Measurements from ENCODE around the gene SLC9A1.

DNA sequence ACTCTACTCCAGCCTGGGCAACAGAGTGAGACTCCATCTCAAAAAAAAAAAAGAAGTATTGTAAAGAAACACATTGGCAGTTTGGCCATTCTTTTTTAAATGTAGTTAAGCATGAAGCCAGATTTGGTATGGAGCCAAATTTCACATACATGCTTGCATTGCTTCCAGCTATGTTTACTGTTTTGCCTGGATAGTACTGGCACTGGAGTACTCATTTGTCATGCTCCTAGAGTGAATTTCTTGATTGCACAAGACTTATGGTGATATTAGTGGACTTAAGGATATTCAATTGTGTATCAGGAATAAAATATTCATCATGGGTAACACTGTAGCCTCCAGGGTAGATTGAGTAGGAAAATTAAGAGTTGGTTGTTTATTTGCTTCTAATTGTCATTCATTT is 24.5 kb upstream of the SLC9A1 start:
- TF ChIP-seq ZFP3 (CRISPR knock-in tag; IDR thresholded peaks at IDR 0.05): no peak
- TF ChIP-seq, protein P1, sequence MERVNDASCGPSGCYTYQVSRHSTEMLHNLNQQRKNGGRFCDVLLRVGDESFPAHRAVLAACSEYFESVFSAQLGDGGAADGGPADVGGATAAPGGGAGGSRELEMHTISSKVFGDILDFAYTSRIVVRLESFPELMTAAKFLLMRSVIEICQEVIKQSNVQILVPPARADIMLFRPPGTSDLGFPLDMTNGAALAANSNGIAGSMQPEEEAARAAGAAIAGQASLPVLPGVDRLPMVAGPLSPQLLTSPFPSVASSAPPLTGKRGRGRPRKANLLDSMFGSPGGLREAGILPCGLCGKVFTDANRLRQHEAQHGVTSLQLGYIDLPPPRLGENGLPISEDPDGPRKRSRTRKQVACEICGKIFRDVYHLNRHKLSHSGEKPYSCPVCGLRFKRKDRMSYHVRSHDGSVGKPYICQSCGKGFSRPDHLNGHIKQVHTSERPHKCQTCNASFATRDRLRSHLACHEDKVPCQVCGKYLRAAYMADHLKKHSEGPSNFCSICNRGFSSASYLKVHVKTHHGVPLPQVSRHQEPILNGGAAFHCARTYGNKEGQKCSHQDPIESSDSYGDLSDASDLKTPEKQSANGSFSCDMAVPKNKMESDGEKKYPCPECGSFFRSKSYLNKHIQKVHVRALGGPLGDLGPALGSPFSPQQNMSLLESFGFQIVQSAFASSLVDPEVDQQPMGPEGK (CRISPR knock-in tag; IDR thresholded peaks at IDR 0.05; ENCODE audit: borderline replicate concordance): no peak
- no peak for TF ChIP-seq RARB (CRISPR knock-in tag; IDR thresholded peaks at IDR 0.05)
- TF ChIP-seq ZC3H10 (CRISPR knock-in tag; IDR thresholded peaks at IDR 0.05): no peak
- TF ChIP-seq ARNTL (CRISPR knock-in tag; IDR thresholded peaks at IDR 0.05; ENCODE audit: borderline replicate concordance, low read depth): no peak
- TF ChIP-seq TCF4 (CRISPR knock-in tag; IDR thresholded peaks at IDR 0.05; ENCODE audit: borderline replicate concordance): no peak
- no peak for TF ChIP-seq PPARA (CRISPR knock-in tag; IDR thresholded peaks at IDR 0.05; ENCODE audit: borderline replicate concordance)

Data from SK-N-SH treated with all-trans-retinoic acid at 6 μM for 48 hours (cell line).